Endothelial cell of umbilical vein (primary cell): ENCODE results near the gene MTERF4. TPM values are rescaled to one million over a fixed set of nuclear protein-coding genes. Genes with fewer than 3 reads are reported as not detected.

ENCODE experiments used
- BruUV-seq: library from RNA; stranded (reverse); fragments of 400-500 nt; replicated peaks from 2 replicates; lab custom pipeline; 2021; lab: Mats Ljungman, UMichigan
- CTCF ChIA-PET: fragments of 300-600, 350-600 bp; sonication (Branson Sonifier 250); formaldehyde crosslinking; loops from one replicate; lab custom pipeline; 2021; ENCODE audit warnings: antibody characterized with exemption, inconsistent platforms; lab: Charles Lee
- POLR2A ChIA-PET: fragments of 300-600, 350-600 bp; sonication (Branson Sonifier 250); formaldehyde crosslinking; loops from one replicate; lab custom pipeline; 2021; ENCODE audit warnings: antibody characterized with exemption, inconsistent platforms; lab: Charles Lee
- DNase-seq: peaks from one replicate; pipeline ENCODE4 v3.0.0-alpha.2; 2011; ENCODE audit warnings: low read depth, low spot score
- FAIRE-seq: peaks from 2 replicates; lab custom pipeline; 2011; peaks lifted over from hg19 to GRCh38; lab: Jason Lieb, UNC
- H2AFZ ChIP-seq: 2 replicates; pipeline ENCODE4 v1.6.0; 2012; ENCODE audit warnings: low read depth, low read length, control low read depth, inconsistent platforms
- H3K27ac ChIP-seq: 2 replicates; pipeline ENCODE4 v1.5.1; 2011; ENCODE audit warnings: low read depth, mild to moderate bottlenecking, control low read depth, low read length, moderate library complexity; ENCODE audit not compliant: insufficient read depth
- H3K27me3 ChIP-seq, 2 experiments: 2 replicates each; pipeline versions ENCODE4 v1.6.0 to v1.6.1; 2011; ENCODE audit warnings: low read length in 2 of 2, mixed read lengths in 1 of 2; ENCODE audit not compliant: control insufficient read depth in 2 of 2, insufficient read depth in 2 of 2
- H3K36me3 ChIP-seq, 2 experiments: 2 replicates in 1 of 2; 3 replicates in 1 of 2; pipeline ENCODE4 v1.5.1; 2011; ENCODE audit warnings: low read length in 2 of 2, mild to moderate bottlenecking in 1 of 2, moderate library complexity in 1 of 2; ENCODE audit not compliant: control insufficient read depth in 2 of 2, insufficient read depth in 2 of 2; ENCODE audit errors: extremely low read depth in 1 of 2
- H3K4me1 ChIP-seq: 3 replicates; pipeline ENCODE4 v1.5.1; 2011; ENCODE audit warnings: mild to moderate bottlenecking, low read length; ENCODE audit not compliant: control insufficient read depth, insufficient read depth; ENCODE audit errors: extremely low read depth
- H3K4me2 ChIP-seq: 2 replicates; pipeline ENCODE4 v1.6.1; 2011; ENCODE audit warnings: low read length, control low read depth, mixed read lengths; ENCODE audit not compliant: insufficient read depth
- H3K4me3 ChIP-seq, 3 experiments: fragments of 200-600 bp in 1 of 3; sonication (generic), shearing (Covaris generic) in 1 of 3; replicated peaks in 1 of 3; 2 replicates each; pipeline ENCODE4 v1.5.1; 2011 to 2016; ENCODE audit warnings: control low read depth in 3 of 3, low read length in 3 of 3, mild to moderate bottlenecking in 2 of 3, inconsistent platforms in 1 of 3, low read depth in 1 of 3, moderate library complexity in 1 of 3; ENCODE audit not compliant: insufficient read depth in 1 of 3
- H3K79me2 ChIP-seq: 2 replicates; pipeline ENCODE4 v1.6.0; 2012; ENCODE audit warnings: low read length, inconsistent platforms; ENCODE audit not compliant: control insufficient read depth, insufficient read depth
- H3K9ac ChIP-seq: replicated peaks from 2 replicates; pipeline ENCODE3; 2011; ENCODE audit warnings: low read length, control low read depth; ENCODE audit not compliant: insufficient read depth; ENCODE audit errors: extremely low read depth
- H3K9me1 ChIP-seq: replicated peaks from 3 replicates; pipeline ENCODE4 v1.6.0; 2011; ENCODE audit warnings: mild to moderate bottlenecking, low read length; ENCODE audit not compliant: control insufficient read depth, insufficient read depth; ENCODE audit errors: extremely low read depth
- H3K9me3 ChIP-seq: replicated peaks from 2 replicates; pipeline ENCODE4 v1.5.1; 2012; ENCODE audit warnings: low read length, inconsistent platforms; ENCODE audit not compliant: control insufficient read depth, insufficient read depth
- H4K20me1 ChIP-seq: replicated peaks from 2 replicates; pipeline ENCODE3; 2011; ENCODE audit warnings: mild to moderate bottlenecking, low read length; ENCODE audit not compliant: control insufficient read depth, insufficient read depth; ENCODE audit errors: extremely low read depth
- CTCF ChIP-seq, 2 donors: IDR thresholded peaks; 1 replicate in 1 of 2; 2 replicates in 1 of 2; pipeline ENCODE4 v1.5.1; 2011; ENCODE audit warnings: low read length in 2 of 2, mild to moderate bottlenecking in 2 of 2, moderate library complexity in 2 of 2, control low read depth in 1 of 2, inconsistent platforms in 1 of 2, low read depth in 1 of 2; ENCODE audit not compliant: insufficient read depth in 1 of 2; ENCODE audit errors: extremely low read depth in 1 of 2
- EZH2 ChIP-seq: IDR thresholded peaks from 2 replicates; pipeline ENCODE4 v1.6.1; 2012; ENCODE audit warnings: borderline replicate concordance, low read depth, mild to moderate bottlenecking, moderate library complexity, low read length, inconsistent platforms; ENCODE audit not compliant: severe bottlenecking
- FOS ChIP-seq: IDR thresholded peaks from 2 replicates; pipeline ENCODE4 v1.6.1; 2011; ENCODE audit warnings: mild to moderate bottlenecking, low read length, moderate library complexity, borderline replicate concordance; ENCODE audit not compliant: insufficient read depth
- GATA2 ChIP-seq: IDR thresholded peaks from 2 replicates; pipeline ENCODE4 v1.7.0; 2011; ENCODE audit warnings: low read depth, mild to moderate bottlenecking, moderate library complexity, mixed read lengths, low read length; ENCODE audit not compliant: insufficient read length, insufficient read depth
- JUN ChIP-seq: IDR thresholded peaks from 2 replicates; pipeline ENCODE4 v1.6.1; 2011; ENCODE audit warnings: borderline replicate concordance, low read depth; ENCODE audit not compliant: insufficient read length, insufficient read depth
- MYC ChIP-seq: IDR thresholded peaks from one replicate; pipeline ENCODE4 v1.6.1; 2011; ENCODE audit warnings: mild to moderate bottlenecking, low read depth, low read length
- POLR2A ChIP-seq: IDR thresholded peaks from 2 replicates; pipeline ENCODE4 v1.6.1; 2012; ENCODE audit warnings: low read depth, mild to moderate bottlenecking, control low read depth, low read length
- POLR2AphosphoS5 ChIP-seq: IDR thresholded peaks from 2 replicates; pipeline ENCODE4 v1.6.1; 2012; ENCODE audit warnings: low read depth, mild to moderate bottlenecking, control low read depth, low read length, moderate library complexity; ENCODE audit not compliant: insufficient read depth
- dilution Hi-C: fragments of 300-500 bp; cut with MboI; formaldehyde crosslinking; loops from one replicate; pipeline ENCODE4 v1.15.0; 2019; ENCODE audit warnings: low sequenced_read_pairs; ENCODE audit not compliant: extremely low pct_ligation_motif_present
- intact Hi-C: fragments of 100-400 bp; cut with micrococcal nuclease; formaldehyde crosslinking; loops from one replicate; pipeline ENCODE4 v1.10.0; 2022
- polyA plus RNA-seq, 4 experiments: library from polyadenylated mRNA; depleted of rRNA in 3 of 4; stranded (reverse) in 3 of 4; unstranded in 1 of 4; fragments of >200 nt; gene quantifications; 2 replicates each; pipeline versions ENCODE4 v1.2.1 to v1.2.3, GENCODE V29; 2011 to 2012; ENCODE audit warnings: missing spikeins in 1 of 4
- total RNA-seq: library from RNA; stranded (reverse); gene quantifications from 2 replicates; pipeline ENCODE4 v1.2.3, GENCODE V29; 2021
- TF ChIP-seq, protein P1 (sequence below): IDR thresholded peaks from 2 replicates; pipeline ENCODE4 v1.6.1; 2011; ENCODE audit not compliant: insufficient read depth, insufficient read length

Gene MTERF4
- total and polyA plus RNA-seq, 2 donors (not counting 3 experiments of a cell fraction or from before 2014, with no cell fraction given) = 14.7 to 27.3 TPM

DNA sequence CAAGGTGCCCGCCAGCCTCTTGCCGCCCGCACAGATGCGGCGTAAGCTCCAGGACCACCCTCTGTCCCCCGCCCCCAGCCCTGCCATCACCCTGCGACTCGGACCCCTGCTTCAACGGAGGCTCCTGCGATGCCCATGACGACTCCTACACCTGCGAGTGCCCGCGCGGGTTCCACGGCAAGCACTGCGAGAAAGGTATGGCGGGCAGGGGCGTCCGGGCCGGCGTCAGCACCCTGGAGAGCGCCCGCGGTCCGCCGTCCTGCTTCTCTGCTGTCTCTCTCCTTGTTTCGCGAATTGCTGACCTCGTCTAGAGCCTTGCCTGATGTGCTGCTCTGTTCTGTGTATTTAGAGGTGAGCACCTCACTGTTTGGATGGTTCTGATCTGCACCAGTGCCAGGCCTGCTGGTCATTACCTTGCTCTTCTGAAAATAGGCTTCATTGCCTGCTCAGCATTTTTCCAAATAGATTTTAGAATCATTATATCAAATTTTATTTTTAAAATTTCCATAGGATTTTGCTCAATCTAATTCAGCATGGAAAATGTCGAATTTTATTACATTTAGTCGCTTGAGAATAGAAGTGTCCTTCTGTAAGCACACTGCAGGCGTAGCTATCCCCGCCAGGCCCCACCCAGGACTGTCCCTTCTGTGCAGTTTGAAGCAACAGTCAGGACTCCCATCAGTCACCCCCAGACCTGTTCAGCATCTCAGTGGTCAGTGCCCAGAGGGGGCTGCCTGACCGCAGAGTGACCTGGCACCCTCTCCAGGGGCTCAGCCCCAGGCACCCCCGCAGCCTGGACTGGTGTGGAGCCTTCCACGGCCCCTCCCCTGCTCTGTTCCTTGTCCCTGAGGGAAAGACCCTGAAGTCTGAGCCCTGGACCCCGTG, 52.1 kb downstream of the MTERF4 start:
- Histone ChIP-seq H3K36me3 (peaks cover 0 to 9% of the 10 kb centered on the region in 2 experiments), H3K9me3 (no peaks in the 10 kb centered on the region), H3K27ac (no peak overlapping the region), H2AFZ (no peak overlapping the region), H3K9me1 (no peaks in the 10 kb centered on the region), H3K4me2 (no peak overlapping the region), H3K4me3 (no peak overlapping the region), H3K27me3 (no peaks in the 10 kb centered on the region), H3K4me1 (no peaks in the 10 kb centered on the region), H4K20me1 (no peaks in the 10 kb centered on the region), H3K9ac (no peak overlapping the region), H3K79me2 (no peaks in the 10 kb centered on the region)
- FAIRE-seq (no peak), DNase-seq (peak; percentile 8)
- POLR2A ChIA-PET = no interaction called here
- CTCF ChIA-PET = interaction anchor here (0.9 to 1.3 kb wide), 3 partner anchors 12 to 66 kb away, joined by 3 to 4 read pairs (median 4); no protein-coding TSS in a partner anchor
- no TSS peak for BruUV-seq
- intact Hi-C loops (loop anchor here (1.0 kb wide), 1 partner anchor 23 kb away; no protein-coding TSS in a partner anchor), dilution Hi-C loops (no loop called here)
- TF ChIP-seq POLR2AphosphoS5 = no peak
- TF ChIP-seq EZH2 = no peak
- no peak for TF ChIP-seq POLR2A
- TF ChIP-seq FOS = no peak
- TF ChIP-seq, protein P1, sequence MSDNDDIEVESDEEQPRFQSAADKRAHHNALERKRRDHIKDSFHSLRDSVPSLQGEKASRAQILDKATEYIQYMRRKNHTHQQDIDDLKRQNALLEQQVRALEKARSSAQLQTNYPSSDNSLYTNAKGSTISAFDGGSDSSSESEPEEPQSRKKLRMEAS = no peak
- TF ChIP-seq CTCF (IDR thresholded peaks at IDR 0.05; ENCODE audit: extremely low read depth in 1 of 2, insufficient read depth in 1 of 2, low read depth in 1 of 2, low read length in 2 of 2) = no peak
- no peak for TF ChIP-seq JUN
- TF ChIP-seq GATA2 = no peak
- TF ChIP-seq MYC = no peak
